HG03025 (cell line): ENCODE data around the gene B9D1.

Experiments
- ATAC-seq: cut with Tn5 transposase; IDR thresholded peaks from one replicate; pipeline ENCODE4 v1.9.1; 2021; ENCODE audit warnings: mild to moderate bottlenecking, moderate library complexity; ENCODE audit not compliant: unreplicated experiment, low FRiP score

B9D1 gene

DNA sequence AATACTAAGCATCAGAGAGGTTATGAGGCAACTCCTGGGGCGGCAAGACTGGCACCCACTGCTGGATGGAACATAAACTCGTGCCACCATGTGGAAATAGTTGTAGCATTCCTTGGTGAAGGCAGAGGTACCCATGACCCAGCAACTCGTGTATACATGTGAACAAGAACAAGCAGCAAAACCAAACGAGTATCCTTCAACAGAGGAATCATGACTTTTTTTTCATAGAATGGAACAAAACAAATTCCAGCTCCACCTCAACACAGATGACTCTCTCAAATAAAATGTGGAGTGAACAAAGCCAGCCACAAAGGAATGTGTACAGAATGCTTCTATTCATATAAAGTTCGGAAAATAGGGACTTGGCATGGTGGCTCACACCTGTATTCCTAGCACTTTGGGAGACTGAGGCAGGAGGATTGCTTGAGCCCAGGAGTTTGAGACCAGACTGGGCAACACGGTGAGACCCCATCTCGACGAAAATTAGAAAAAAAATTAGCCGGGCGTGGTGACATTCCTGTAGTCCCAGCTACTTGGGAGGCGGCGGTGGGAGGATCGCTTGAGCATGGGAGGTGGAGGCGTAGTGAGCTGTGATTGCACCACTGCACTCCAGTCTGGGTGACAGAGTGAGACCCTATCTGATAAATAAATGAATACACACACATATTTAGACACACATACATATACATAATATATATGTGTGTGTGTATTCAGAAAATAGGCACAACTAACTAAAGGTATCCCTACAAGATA is 35.3 kb downstream of the B9D1 start:
- ATAC-seq: no peak

DNA sequence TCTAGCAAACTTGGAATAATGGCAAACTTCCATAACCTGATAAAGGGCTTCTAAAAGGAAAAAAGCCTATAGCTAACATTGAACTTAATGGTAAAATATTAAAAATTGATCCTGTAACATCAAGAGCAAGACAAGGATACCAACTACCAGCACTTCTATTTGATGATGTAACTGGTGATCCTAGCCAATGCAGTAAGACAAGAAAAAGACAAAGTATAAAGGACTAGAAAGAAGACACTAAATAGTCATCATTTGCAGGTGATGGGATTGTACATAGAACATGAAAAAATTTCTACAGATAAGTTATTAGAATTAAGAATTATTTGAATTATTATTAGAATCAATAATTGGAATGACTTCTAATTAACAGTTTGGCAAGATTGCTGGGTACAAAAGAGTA is 37.0 kb downstream of the B9D1 start:
- ATAC-seq: no peak

DNA sequence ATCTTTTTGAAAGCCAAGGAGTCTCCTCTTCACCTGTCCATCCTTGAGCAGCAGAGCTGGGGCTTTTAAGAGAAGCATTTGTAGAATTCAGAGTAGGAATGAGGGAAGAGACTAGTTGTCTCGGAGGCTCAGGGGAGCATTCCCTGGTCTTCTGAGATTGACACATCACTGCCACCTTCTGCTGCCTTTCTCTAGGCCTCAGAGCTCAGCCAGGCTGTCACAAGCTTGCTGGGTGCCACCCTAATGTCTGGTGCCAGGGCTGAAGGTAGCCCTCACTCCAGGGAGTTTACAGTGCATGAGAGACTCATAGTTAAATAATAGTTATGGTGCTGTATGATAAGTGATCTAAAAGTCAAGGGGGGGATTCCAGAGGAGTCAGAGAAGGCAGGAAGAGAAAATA is 39.7 kb downstream of the B9D1 start:
- ATAC-seq: no peak

DNA sequence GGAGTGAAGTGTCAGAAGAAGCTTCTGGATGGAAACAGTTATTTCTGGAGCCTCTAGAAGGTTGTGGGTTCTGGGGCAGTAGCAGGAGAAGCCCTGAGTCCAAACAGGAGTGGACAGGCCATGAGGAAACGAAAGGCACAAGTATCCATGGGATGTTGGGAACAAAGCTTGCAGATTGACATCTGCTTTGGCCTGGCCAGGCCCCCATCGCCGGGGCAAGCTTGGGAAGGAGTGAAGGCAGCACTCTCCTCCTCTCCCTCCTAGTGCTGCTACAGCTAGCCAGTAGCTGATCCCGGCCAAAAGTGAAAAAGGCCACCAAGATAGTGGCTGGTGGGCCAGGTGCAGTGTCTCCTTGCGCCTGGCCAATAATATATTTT is 40.4 kb downstream of the B9D1 start:
- no peak for ATAC-seq

DNA sequence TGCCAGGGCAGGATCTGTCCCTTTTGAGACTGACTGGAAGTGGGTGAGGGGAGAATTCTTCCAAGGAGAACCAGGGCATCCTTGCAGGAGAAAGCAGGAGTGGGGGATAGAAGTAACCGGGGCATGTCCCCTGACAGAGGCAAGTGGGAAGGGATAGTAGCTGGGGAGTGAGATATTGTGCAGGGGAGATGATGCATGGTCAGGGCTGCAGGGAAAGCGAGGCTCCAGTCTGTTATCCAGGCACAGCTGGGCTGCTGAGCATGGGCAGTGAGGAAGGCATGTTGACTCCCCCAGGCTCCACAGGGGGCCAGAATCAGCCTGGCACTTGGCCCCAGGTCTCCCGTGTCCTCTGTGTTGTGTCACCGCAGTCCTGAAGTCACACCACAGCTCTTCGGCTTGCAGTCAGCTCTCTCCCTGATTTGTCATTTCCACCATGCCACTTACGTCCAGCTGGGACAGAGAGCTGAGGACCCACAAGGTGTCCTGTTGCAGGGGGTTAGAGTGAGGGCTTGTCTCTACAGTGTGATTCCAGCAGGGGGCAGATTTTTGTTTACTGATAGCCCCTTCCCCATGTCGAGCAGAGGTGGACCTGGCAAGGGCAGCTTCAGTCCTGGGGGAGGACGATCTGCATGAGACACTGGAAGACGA is 40.9 kb downstream of the B9D1 start:
- no peak for ATAC-seq

DNA sequence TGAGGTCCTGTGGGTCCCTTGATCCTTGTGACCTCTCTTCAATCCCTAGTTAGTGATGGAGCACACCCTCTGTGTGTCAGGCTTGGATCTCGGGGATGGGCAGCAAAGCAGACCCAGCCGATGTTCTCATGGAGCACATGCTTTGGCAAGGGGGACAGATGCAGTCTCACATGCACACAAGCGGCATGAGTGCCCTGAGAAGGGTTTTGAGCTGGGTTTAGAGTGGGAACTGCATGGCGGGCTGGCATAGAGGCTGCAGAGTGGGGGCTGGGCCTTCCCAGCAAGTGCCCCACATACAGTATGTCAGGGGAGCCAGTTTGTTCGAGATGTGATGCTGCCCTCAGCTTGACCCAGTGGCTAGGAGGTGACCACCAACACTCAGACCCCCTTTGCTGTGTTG is 41.6 kb downstream of the B9D1 start:
- no peak for ATAC-seq

DNA sequence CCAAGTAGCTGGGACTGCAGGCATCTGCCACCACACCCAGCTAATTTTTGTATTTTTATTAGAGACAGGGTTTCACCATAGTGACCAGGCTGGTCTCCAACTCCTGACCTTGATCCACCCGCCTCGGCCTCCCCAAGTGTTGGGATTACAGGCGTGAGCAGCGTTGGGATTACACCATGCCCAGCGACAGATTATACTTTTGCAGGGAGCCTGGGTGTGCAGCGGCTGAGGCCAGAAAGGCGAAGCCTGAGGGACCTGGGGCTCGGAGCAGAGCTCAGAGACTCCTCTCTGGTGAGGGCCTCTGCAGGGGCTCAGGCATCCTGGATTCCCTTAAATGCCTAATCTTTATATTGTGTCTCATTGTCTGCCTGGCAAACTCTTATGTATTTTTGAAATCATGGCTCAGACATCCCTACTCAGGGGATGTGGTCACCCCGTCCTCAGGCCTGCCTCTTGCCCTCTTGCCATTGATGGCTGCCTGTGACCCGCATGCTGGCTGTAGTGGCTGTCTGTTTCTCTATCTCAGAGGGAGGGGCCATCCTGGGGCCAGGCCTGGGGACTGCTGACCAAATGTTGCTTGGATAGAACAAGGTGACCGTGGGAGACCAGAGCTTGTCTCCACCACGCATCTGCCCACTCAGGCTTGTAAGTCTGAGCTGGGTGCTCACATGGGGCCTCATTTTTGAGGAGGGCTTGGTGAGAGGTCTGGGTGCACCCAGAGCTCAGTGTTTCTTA is 42.6 kb downstream of the B9D1 start:
- no peak for ATAC-seq

DNA sequence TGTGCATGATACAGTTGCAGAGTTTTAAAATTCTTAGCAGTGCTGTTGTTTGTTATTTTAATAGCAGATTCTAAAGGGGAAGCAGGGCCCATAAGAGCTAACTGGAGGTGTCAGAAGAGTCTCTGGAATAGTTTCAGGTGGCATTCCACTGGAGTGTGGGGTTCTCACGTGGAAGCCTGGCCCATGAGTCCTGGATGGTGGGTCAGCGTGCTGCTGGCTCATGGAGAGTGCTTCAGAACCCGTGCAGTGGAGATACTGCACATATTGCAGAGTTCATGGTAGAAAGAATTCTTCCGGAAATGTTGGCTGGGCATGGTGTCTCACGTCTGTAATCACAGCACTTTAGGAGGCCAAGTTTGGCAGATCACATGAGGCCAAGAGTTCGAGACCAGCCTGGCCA is 43.9 kb downstream of the B9D1 start:
- ATAC-seq: no peak

DNA sequence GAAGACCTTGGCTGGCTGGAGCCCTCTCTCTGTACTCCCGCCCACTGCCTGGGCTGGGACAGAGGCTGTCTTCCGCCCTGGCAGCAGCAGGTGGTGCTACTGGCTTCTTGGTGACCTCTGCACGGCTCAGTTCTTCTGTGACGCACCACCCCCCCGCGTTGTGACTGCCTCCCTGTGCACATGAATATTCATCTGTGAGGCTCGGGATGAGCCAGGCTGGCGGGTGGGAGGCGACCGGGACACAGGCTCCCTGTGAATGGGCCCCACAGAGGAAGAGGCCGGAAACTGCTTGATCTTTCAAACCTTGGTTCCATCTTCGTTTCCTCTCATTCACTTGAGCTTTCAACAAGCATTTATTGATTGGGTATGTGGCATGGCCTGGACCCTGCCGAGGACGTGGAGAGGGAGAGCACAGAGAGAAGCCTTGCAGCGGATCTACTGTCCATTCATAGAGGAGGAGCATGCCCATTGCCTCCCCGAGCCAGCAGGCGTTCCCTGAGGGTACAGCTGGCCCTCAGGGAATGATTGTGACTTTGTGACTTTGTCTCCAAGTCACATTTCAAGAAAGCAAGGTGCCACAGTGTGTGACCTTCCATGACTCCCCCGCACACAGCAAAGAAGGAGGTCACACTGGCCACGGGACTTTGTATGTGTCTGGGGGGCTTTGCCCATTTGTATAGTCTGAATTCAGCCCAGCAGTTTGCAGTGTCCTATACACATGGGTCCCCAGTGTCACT is 45.0 kb downstream of the B9D1 start:
- ATAC-seq: no peak

DNA sequence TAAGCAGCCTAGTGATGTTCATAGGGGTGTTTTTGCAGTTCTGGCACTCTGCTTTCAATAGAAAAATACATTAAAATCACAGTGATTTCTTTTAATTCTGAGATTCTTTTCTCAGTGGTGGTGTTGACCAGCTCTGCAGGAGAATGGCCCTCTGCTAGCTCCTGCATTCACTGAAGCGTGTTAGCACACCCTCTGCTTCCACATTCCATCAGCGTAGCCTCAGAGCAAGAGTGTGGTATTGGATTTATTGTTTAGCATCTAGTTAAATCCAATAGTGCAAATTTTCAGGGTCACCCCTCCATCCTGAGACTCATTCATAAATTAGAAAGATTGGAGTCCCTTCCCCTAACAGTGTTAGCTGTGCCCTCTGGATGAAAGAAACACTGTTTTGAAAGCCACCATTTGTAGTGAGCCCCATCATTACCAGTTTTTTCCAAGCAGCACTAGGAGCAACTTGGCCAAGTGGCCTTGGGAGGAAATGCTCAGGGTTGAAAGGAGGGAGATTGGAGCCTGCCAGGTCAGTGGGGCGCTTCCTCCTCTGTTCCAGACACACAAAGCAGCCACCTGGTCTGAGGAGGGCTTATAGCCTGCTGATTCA is 45.7 kb downstream of the B9D1 start:
- no peak for ATAC-seq

DNA sequence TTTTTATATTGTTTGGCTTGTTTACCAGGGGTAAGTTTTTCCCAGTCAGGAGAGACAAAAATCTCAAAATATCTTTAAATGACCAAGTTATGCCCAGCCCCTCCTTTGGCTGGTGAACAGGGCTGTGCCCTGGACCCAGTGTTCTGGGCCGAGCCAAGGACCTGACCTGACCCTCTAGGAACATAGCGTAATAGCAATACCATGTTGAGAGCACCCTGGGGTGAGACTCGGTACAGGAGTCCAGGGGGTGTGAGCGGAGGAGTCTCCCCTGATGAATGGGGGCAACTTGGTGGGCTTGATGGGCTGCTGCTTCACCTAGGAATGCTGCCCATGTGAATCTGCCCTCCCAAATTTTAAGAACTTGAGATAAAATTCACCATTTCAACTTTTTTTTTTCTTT is 47.4 kb downstream of the B9D1 start:
- ATAC-seq: no peak

DNA sequence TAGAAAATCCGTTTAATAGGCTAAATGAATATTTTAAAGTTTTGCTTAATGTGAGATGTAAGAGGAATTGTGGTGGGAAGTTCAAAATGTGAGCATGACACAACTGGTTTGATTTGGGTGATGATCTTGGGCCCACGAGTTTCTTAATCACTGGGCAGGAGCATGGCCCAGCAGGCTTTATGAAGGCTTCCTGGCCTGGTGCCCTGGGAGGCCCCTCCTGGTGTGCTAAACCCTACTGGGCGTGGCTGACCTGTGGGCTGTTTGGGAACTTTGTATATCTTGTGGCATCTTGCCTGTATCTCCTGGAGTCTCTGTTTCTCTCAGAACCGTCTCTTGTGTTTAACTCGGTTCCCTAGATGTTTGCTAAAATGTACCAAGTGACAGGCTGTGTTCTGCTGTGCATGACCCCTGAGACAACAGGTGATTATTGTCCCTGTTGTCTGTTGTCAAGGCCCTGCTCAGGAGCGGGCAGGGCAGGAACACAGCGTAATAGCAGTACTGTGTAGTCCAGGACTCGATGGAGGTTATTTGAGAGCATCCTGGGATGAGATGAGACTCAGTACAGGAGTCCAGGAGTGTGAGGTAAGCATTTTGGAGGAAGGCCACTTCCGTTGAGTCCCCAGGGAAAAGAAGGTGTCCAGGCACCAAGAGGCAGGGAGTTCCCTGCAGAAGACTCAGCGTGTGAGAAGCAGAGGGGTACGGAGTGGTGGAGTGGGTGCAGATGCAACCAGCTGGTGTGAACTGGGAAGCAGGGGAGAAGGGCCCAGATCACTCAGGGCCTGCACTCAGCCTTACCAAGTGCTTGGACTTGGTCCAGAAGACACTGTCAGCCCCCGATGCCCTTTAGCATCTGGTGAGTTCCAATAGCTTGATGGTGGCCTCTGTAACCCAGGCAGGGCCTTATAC is 48.5 kb downstream of the B9D1 start:
- no peak for ATAC-seq

DNA sequence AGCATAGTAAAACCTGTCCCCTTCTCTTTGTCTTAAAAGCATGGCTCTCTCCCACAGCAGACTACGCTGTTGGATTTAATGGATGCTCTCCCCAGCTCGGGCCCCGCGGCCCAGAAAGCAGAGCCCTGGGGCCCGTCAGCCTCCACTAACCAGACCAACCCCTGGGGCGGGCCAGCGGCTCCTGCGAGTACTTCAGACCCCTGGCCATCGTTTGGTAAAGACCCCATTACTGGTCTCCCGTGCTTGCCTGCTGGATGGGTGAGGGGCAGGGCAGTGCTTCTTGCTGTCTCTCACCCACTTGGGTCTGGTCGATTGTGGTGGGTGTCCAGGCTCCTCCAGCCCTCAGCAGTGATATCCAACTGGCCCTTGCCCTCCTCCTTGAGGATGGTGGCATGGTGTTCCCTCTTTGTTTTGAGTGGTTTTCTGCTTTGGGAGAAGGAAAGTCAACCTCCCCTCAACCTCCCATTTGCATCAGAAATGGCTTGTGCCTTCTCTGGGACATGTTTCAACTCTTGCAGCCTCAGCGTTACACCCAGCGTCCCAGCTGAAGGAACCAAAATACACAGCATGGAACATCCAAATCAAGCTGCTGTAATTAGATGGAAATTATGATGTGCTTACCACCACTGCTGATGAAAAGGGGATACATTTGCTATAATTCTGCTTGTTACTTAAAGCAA is 49.3 kb downstream of the B9D1 start:
- no peak for ATAC-seq

DNA sequence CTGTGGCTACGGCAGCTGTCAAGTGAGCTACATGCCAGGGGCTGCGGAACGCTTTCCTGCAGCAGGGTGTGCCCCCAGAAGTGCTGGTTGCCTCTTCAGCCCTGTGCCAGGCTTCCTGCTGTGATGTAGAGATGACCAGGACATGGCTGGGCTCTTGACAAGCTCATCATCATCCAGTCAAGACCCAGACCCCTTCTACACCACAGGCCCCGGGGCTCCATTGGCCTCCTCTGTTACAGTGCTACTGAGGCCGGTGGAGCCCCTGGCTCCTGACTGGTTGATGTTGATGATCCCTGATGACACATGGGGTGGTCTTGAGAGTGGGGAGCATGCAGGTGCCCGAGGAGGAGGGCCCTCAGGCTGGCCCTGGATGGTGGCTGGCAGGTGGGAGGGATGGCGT is 50.1 kb downstream of the B9D1 start:
- no peak for ATAC-seq

DNA sequence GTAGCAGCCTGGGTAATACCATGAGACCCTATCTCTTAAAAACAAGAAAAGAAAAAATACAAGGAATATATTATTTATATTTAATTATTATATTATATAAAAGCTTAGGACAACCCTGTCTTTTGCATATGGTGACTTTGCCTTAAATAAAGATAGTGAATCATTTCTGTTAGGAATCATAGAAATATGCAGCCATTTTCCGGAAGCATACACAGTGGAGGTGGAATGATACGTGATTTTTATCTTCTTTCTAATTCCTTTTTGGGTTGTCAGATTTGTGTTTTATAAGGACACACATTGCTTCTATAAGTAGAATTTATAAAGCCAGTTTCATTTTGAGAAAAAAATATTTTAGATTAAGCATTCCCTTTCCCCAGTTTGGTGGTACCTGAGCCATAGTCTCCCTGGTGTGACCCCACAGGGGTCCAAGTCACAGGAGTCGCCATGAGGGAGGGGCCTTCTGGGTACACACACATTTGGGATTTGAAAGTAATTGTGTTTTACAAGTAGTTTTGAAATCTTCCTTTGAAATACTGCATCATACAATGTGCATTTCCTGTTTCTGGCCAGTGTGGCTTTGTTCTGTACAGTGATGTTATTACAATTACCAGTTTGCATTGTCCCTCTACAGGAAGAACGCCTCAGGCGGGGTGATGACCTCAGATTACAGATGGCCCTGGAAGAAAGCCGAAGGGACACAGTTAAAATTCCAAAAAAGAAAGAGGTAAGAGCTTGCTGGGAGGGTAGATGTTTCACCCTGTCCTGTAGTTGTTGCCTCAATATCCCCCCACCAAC is 50.9 kb downstream of the B9D1 start:
- ATAC-seq: no peak

DNA sequence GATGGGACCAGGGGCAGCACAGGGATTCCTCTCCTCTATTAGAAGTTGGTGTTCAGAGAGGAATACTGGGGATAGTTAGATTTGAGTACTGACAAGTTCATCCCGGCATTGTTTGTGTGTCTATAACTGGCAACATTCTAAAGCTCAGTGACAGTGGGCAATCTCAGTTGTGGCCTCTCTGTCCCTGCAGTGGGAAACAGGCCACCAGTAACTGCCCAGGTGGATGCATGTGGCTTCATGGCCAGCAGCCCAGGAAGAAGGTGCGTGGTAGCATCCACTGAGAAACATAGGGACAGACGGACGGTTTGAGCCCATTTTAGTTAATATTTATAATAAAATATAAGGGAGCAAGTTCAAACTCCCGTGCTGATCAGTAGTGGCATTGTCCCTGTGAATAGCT is 51.5 kb downstream of the B9D1 start:
- ATAC-seq: no peak

DNA sequence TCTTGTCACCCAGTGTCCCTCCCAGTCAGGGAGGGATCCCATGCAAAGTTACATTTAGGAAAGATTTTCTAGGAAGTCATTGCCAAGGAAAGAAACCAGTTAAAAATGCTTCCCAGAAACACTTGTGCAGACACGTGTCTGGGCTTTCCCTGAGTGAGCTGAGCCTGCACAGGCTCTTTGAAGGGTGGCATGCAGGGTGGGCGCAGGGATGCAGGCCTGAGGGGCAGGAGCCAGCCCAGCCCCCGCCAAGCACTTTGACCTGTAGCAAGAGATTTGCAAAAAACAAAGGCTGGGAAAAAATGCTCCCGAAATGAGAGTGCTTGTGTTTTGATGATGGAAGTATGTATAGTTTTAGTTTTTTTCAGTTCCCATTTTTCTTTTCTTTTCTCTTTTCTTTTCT is 52.4 kb downstream of the B9D1 start:
- no peak for ATAC-seq

DNA sequence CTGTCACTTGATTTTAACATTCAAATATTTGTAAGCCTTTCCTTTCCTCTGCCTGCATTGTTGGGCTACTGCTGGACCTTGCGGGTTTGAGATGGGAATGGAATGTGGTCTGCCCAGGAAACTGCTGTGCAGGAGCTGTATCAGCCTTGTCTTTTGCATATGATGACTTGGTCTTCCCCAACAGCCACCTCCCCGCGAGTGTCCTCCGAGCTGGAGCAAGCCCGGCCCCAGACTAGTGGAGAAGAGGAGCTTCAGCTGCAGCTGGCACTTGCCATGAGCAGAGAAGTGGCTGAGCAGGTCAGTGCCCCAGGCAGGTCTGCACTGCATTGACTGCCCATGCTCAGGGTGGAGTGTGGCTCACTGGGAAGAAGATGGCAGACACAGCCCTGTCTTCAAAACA is 52.8 kb downstream of the B9D1 start:
- no peak for ATAC-seq
